ENCODE measurements around the gene SMYD3.

Gene SMYD3

GRCh38 chr1:246528933-246529731 is 22.1 kb upstream of the SMYD3 start:
- ATAC-seq (ENCODE audit: insufficient read depth, low read depth), result no peak
- no peak overlapping the region for H3K4me3 ChIP-seq (ENCODE audit: low read depth in 1 of 2, low read length in 2 of 2)
- H3K9ac ChIP-seq (ENCODE audit: low read depth, low read length), result no peak overlapping the region
- no peak overlapping the region for H2AFZ ChIP-seq (ENCODE audit: low read depth, low read length)
- no peak overlapping the region for H3K4me2 ChIP-seq (ENCODE audit: insufficient read depth, low read length)
- H3K27ac ChIP-seq (ENCODE audit: low read length), result no peak overlapping the region
- peaks cover 6% of the 10 kb centered on the region for H3K9me3 ChIP-seq (ENCODE audit: insufficient read depth, low read length, severe bottlenecking)
- no peak for DNase-seq
- H3K79me2 ChIP-seq (ENCODE audit: insufficient read depth, low read length), result no peaks in the 10 kb centered on the region
- H3K27me3 ChIP-seq (ENCODE audit: insufficient read depth, low read length, poor library complexity), result no peaks in the 10 kb centered on the region
- H3K36me3 ChIP-seq (ENCODE audit: insufficient read depth, low read length), result no peaks in the 10 kb centered on the region
- H3K4me1 ChIP-seq (ENCODE audit: insufficient read depth, low read length), result no peaks in the 10 kb centered on the region
- TF ChIP-seq, protein P1, sequence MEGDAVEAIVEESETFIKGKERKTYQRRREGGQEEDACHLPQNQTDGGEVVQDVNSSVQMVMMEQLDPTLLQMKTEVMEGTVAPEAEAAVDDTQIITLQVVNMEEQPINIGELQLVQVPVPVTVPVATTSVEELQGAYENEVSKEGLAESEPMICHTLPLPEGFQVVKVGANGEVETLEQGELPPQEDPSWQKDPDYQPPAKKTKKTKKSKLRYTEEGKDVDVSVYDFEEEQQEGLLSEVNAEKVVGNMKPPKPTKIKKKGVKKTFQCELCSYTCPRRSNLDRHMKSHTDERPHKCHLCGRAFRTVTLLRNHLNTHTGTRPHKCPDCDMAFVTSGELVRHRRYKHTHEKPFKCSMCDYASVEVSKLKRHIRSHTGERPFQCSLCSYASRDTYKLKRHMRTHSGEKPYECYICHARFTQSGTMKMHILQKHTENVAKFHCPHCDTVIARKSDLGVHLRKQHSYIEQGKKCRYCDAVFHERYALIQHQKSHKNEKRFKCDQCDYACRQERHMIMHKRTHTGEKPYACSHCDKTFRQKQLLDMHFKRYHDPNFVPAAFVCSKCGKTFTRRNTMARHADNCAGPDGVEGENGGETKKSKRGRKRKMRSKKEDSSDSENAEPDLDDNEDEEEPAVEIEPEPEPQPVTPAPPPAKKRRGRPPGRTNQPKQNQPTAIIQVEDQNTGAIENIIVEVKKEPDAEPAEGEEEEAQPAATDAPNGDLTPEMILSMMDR (IDR thresholded peaks at IDR 0.05; ENCODE audit: borderline replicate concordance, extremely low read depth, low read length, poor library complexity, severe bottlenecking), result no peak
- TF ChIP-seq EZH2 (IDR thresholded peaks at IDR 0.05; ENCODE audit: borderline replicate concordance, low read depth, low read length, severe bottlenecking), result no peak
- no peaks in the 10 kb centered on the region for H4K20me1 ChIP-seq (ENCODE audit: insufficient read depth, low read length)

DNA sequence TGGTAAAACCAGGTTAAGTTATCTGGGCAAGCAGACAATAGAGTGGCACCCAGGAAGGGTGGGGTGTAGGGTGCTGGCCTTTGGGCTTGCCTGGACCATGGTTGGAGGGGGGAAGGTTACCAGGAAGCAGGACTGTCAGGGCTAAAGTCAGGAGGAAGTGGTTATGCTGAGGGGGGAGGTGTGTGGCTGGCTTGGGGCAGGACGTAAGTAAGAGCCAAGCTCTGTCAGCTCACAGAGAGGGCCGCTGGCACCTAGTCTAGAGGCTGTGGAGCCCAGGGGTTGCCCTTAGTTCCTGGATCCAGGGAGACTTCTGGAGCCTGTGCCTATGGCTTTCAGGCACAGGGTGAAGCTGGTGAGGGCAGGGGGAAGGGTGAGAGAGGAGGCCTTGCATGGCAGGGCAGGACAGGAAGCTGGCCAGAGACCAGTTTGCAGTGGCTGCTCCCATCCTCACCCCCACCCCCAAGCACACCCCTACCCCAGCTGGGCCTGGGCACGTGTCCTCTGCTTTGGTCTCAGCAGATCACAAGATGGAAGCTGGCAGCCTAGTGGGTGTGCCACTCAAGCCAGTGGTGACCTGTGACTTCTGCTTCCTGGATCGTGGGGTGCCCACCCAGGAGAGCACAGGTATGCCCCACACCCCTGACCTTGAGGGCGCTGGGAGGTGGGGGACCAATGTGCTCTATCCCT is 20.5 kb upstream of the SMYD3 start:
- Histone ChIP-seq H3K9ac (ENCODE audit: low read depth, low read length) (no peak overlapping the region), H2AFZ (ENCODE audit: low read depth, low read length) (no peak overlapping the region), H3K36me3 (ENCODE audit: insufficient read depth, low read length) (no peaks in the 10 kb centered on the region), H4K20me1 (ENCODE audit: insufficient read depth, low read length) (no peaks in the 10 kb centered on the region), H3K4me3 (ENCODE audit: low read depth in 1 of 2, low read length in 2 of 2) (no peak overlapping the region), H3K4me2 (ENCODE audit: insufficient read depth, low read length) (no peak overlapping the region), H3K9me3 (ENCODE audit: insufficient read depth, low read length, severe bottlenecking) (peaks cover 6% of the 10 kb centered on the region), H3K79me2 (ENCODE audit: insufficient read depth, low read length) (no peaks in the 10 kb centered on the region), H3K27me3 (ENCODE audit: insufficient read depth, low read length, poor library complexity) (no peaks in the 10 kb centered on the region), H3K27ac (ENCODE audit: low read length) (no peak overlapping the region), H3K4me1 (ENCODE audit: insufficient read depth, low read length) (no peaks in the 10 kb centered on the region)
- ATAC-seq (ENCODE audit: insufficient read depth, low read depth), result no peak
- DNase-seq, result no peak
- TF ChIP-seq, protein P1 (IDR thresholded peaks at IDR 0.05; ENCODE audit: borderline replicate concordance, extremely low read depth, low read length, poor library complexity, severe bottlenecking), result no peak
- TF ChIP-seq EZH2 (IDR thresholded peaks at IDR 0.05; ENCODE audit: borderline replicate concordance, low read depth, low read length, severe bottlenecking), result no peak

DNA sequence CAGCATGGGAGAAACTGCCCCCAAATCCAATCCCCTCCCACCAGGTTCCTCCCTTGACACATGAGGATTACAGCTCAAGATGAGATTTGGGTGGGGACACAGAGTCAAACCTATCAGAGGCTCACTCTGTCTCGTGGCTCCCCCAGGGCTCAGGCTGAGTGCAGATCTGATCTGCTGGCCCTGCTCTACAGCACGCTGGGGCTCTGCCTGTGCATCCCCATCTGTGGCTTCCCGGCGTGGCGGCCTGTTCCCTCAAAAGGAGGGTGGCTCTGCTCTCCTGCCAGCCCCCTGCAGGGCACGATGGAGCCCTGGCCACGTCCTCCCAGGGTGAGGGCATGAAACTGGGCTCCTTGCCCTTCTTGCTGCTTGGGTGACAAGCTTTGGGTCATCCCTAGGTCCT is 19.8 kb upstream of the SMYD3 start:
- Histone ChIP-seq H3K36me3 (ENCODE audit: insufficient read depth, low read length) (no peaks in the 10 kb centered on the region), H3K27ac (ENCODE audit: low read length) (no peak overlapping the region), H3K9me3 (ENCODE audit: insufficient read depth, low read length, severe bottlenecking) (peaks cover 6% of the 10 kb centered on the region), H2AFZ (ENCODE audit: low read depth, low read length) (no peak overlapping the region), H3K9ac (ENCODE audit: low read depth, low read length) (no peak overlapping the region), H3K79me2 (ENCODE audit: insufficient read depth, low read length) (no peaks in the 10 kb centered on the region), H3K4me3 (ENCODE audit: low read depth in 1 of 2, low read length in 2 of 2) (no peak overlapping the region), H3K4me2 (ENCODE audit: insufficient read depth, low read length) (no peak overlapping the region), H3K27me3 (ENCODE audit: insufficient read depth, low read length, poor library complexity) (no peaks in the 10 kb centered on the region), H4K20me1 (ENCODE audit: insufficient read depth, low read length) (no peaks in the 10 kb centered on the region), H3K4me1 (ENCODE audit: insufficient read depth, low read length) (no peaks in the 10 kb centered on the region)
- TF ChIP-seq EZH2 (IDR thresholded peaks at IDR 0.05; ENCODE audit: borderline replicate concordance, low read depth, low read length, severe bottlenecking), result no peak
- TF ChIP-seq, protein P1 (IDR thresholded peaks at IDR 0.05; ENCODE audit: borderline replicate concordance, extremely low read depth, low read length, poor library complexity, severe bottlenecking), result no peak
- ATAC-seq (ENCODE audit: insufficient read depth, low read depth) (no peak), DNase-seq (no peak)

Measured in DND-41 (cell line).